Mucosa of gallbladder (tissue), 1 donor: ENCODE measurements around the gene SLC6A12. TPM values are rescaled to one million over a fixed set of nuclear protein-coding genes. Genes with fewer than 3 reads are reported as not detected.
"Not testable (repeated sequence)": the region's sequence is repeated elsewhere in the genome, so short reads cannot be mapped to it uniquely, and the experiment has no call there.

Experiments used
- DNase-seq: peaks from one replicate; pipeline ENCODE4 v3.0.0-alpha.2; 2020; ENCODE audit warnings: low spot score
- total RNA-seq: library from RNA; stranded (reverse); gene quantifications from one replicate; pipeline ENCODE4 v1.2.1, GENCODE V29; 2021
- donor health status: DM: no; HTN: no; CAD: no.

The SLC6A12 gene
- total RNA-seq, 1 donor from 2014 or later, result 1.2 TPM

- DNase-seq, result no peak
These were observed 15.9 kb downstream of the SLC6A12 start for GRCh38 chr12:197911-198695.

- no peak for DNase-seq
These were observed 16.6 kb downstream of the SLC6A12 start for GRCh38 chr12:197347-197746.

GRCh38 chr12:196436-196835 lies 17.5 kb downstream of the SLC6A12 start:
- DNase-seq, result no peak

- no peak for DNase-seq
These were observed 18.0 kb downstream of the SLC6A12 start for GRCh38 chr12:195951-196350.

GRCh38 chr12:195156-195555 lies 18.8 kb downstream of the SLC6A12 start:
- no peak for DNase-seq

- DNase-seq, result no peak
These were observed 19.7 kb downstream of the SLC6A12 start for GRCh38 chr12:194276-194675.

- no peak for DNase-seq
These were observed 20.7 kb downstream of the SLC6A12 start for GRCh38 chr12:193261-193660.

- DNase-seq, result no peak
These were observed 22.4 kb downstream of the SLC6A12 start for GRCh38 chr12:191541-191940.

- no peak for DNase-seq
These were observed 23.1 kb downstream of the SLC6A12 start for GRCh38 chr12:190881-191280.

- DNase-seq, result no peak
These were observed 24.4 kb downstream of the SLC6A12 start for GRCh38 chr12:189622-189962.

GRCh38 chr12:188910-189621 lies 24.9 kb downstream of the SLC6A12 start:
- peak; percentile 35 for DNase-seq

- not testable (repeated sequence) for DNase-seq
These were observed 25.7 kb downstream of the SLC6A12 start for GRCh38 chr12:187986-188909.

GRCh38 chr12:186006-186625 lies 27.8 kb downstream of the SLC6A12 start:
- no peak for DNase-seq

GRCh38 chr12:185576-185955 lies 28.4 kb downstream of the SLC6A12 start:
- no peak for DNase-seq

GRCh38 chr12:184811-185575 lies 29.0 kb downstream of the SLC6A12 start:
- no peak for DNase-seq

- no peak for DNase-seq
These were observed 31.5 kb downstream of the SLC6A12 start for GRCh38 chr12:182381-182892.

GRCh38 chr12:181921-182320 lies 32.0 kb downstream of the SLC6A12 start:
- DNase-seq, result no peak

- DNase-seq, result peak; percentile 54
These were observed 33.5 kb downstream of the SLC6A12 start for GRCh38 chr12:180445-180844.

- DNase-seq, result no peak
These were observed 34.1 kb downstream of the SLC6A12 start for GRCh38 chr12:179885-180284.

- no peak for DNase-seq
These were observed 34.6 kb downstream of the SLC6A12 start for GRCh38 chr12:179131-179884.
